ENCODE results near the gene SLC27A2. TPM values are rescaled to one million over a fixed set of nuclear protein-coding genes. Genes with fewer than 3 reads are reported as not detected.

Gene SLC27A2
- total and polyA plus RNA-seq, 10 of the 15 experiments (the other 5 are each of a cell fraction or from before 2014, with no cell fraction given), result 0.22 to 1.2 (median 0.69) TPM; not detected in 1

DNA sequence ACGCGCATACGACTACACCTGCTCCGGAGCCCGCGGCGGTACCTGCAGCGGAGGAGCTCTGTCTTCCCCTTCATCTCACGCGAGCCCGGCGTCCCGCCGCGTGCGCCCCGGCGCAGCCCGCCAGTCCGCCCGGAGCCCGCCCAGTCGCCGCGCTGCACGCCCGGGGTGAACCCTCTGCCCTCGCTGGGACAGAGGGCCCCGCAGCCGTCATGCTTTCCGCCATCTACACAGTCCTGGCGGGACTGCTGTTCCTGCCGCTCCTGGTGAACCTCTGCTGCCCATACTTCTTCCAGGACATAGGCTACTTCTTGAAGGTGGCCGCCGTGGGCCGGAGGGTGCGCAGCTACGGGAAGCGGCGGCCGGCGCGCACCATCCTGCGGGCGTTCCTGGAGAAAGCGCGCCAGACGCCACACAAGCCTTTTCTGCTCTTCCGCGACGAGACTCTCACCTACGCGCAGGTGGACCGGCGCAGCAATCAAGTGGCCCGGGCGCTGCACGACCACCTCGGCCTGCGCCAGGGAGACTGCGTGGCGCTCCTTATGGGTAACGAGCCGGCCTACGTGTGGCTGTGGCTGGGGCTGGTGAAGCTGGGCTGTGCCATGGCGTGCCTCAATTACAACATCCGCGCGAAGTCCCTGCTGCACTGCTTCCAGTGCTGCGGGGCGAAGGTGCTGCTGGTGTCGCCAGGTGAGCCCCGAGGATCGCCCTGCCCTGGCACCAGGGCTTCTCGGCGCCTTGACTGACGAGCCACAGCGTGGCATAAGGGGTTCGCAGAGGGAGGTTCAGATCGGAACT lies 420 bp downstream of the SLC27A2 start:
- peak overlapping the region; percentile 66 for H2AFZ ChIP-seq (ENCODE audit: control insufficient read depth, low read depth, low read length)
- peak overlapping the region; percentile 98 for H3K4me2 ChIP-seq (ENCODE audit: control insufficient read depth, insufficient read depth)
- intact Hi-C loops (cut with micrococcal nuclease; ENCODE audit: unreplicated experiment) (loop anchor here (10.0 kb wide), 1 partner anchor 132 kb away; no protein-coding TSS in a partner anchor), in situ Hi-C loops (cut with MboI) (no loop called here)
- H3K36me3 ChIP-seq (ENCODE audit: control insufficient read depth in 2 of 2, insufficient read depth in 2 of 2, low read length in 1 of 2), result no peaks in the 10 kb centered on the region
- SMC1A ChIA-PET (ENCODE audit: uncharacterized antibody, unreplicated experiment), result interaction anchor here (0.6 to 1.9 kb wide), 3 partner anchors 31 to 167 kb away, joined by 3 to 7 read pairs (median 4); no protein-coding TSS in a partner anchor
- no peaks in the 10 kb centered on the region for H4K20me1 ChIP-seq (ENCODE audit: control insufficient read depth, insufficient read depth)
- CTCF ChIA-PET, result interaction anchor here (0.6 to 4.3 kb wide), 6 partner anchors 10 to 377 kb away, joined by 3 to 44 read pairs (median 3); no protein-coding TSS in a partner anchor
- peak overlapping the region; percentile 55; the same call in 1 of the 2 replicates for H3K4me3 ChIP-seq
- H3K9me3 ChIP-seq (replicated peaks; ENCODE audit: control insufficient read depth, insufficient read depth, low read length), result no peaks in the 10 kb centered on the region
- peaks cover 7% of the 10 kb centered on the region; the same call in 1 of the 2 replicates for H3K4me1 ChIP-seq (ENCODE audit: control insufficient read depth, insufficient read depth, low read length)
- DNase-seq (ENCODE audit: low read depth, low spot score), result no peak
- no peak overlapping the region; the same call in 1 of the 2 replicates for H3K9ac ChIP-seq (ENCODE audit: control insufficient read depth, insufficient read depth, low read length)
- ATAC-seq, result peak; percentile 78
- H3K27ac ChIP-seq (ENCODE audit: control insufficient read depth, insufficient read depth), result no peak overlapping the region
- POLR2A ChIA-PET, result no interaction called here
- no TSS peak for BruUV-seq (replicated peaks)
- RAD21 ChIA-PET (ENCODE audit: unreplicated experiment), result interaction anchor here (1.5 to 4.2 kb wide), 2 partner anchors 59 to 133 kb away, joined by 3 to 15 read pairs; no protein-coding TSS in a partner anchor
- no peak for FAIRE-seq
- under 1% methylated on average over 73 of the region's 80 CpGs for WGBS (ENCODE audit: insufficient coverage, insufficient replicate concordance, low lambda C conversion rate, missing lambda C conversion rate)
- H3K79me2 ChIP-seq (ENCODE audit: control insufficient read depth, insufficient read depth, low read length), result no peaks in the 10 kb centered on the region
- 0 out of 4 replicates have a peak, but pooled peaks cover 0 to 4% of the 10 kb centered on the region in 2 experiments for H3K27me3 ChIP-seq (replicated peaks in 1 of 2; ENCODE audit: control insufficient read depth in 2 of 2, insufficient read depth in 2 of 2, low read length in 1 of 2)
- TF ChIP-seq SPI1 (IDR thresholded peaks at IDR 0.05; ENCODE audit: borderline replicate concordance, insufficient read depth, low read depth, low read length) (no peak), BRCA1 (IDR thresholded peaks at IDR 0.05; ENCODE audit: low read depth, low read length) (no peak), SRF (IDR thresholded peaks at IDR 0.05; ENCODE audit: low read depth in 2 of 2, low read length in 2 of 2) (0 out of 4 replicates have a peak, but pooled peaks of 1 of the 2 experiments have one; percentile 9), STAT3 (IDR thresholded peaks at IDR 0.05; ENCODE audit: low read depth, low read length) (no peak), SIX5 (IDR thresholded peaks at IDR 0.05; ENCODE audit: low read depth, low read length, severe bottlenecking) (no peak), IKZF1 (conservative IDR thresholded peaks at IDR 0.05) (peak; percentile 54; the same call in 1 of the 2 replicates)
- TF ChIP-seq, protein P1, sequence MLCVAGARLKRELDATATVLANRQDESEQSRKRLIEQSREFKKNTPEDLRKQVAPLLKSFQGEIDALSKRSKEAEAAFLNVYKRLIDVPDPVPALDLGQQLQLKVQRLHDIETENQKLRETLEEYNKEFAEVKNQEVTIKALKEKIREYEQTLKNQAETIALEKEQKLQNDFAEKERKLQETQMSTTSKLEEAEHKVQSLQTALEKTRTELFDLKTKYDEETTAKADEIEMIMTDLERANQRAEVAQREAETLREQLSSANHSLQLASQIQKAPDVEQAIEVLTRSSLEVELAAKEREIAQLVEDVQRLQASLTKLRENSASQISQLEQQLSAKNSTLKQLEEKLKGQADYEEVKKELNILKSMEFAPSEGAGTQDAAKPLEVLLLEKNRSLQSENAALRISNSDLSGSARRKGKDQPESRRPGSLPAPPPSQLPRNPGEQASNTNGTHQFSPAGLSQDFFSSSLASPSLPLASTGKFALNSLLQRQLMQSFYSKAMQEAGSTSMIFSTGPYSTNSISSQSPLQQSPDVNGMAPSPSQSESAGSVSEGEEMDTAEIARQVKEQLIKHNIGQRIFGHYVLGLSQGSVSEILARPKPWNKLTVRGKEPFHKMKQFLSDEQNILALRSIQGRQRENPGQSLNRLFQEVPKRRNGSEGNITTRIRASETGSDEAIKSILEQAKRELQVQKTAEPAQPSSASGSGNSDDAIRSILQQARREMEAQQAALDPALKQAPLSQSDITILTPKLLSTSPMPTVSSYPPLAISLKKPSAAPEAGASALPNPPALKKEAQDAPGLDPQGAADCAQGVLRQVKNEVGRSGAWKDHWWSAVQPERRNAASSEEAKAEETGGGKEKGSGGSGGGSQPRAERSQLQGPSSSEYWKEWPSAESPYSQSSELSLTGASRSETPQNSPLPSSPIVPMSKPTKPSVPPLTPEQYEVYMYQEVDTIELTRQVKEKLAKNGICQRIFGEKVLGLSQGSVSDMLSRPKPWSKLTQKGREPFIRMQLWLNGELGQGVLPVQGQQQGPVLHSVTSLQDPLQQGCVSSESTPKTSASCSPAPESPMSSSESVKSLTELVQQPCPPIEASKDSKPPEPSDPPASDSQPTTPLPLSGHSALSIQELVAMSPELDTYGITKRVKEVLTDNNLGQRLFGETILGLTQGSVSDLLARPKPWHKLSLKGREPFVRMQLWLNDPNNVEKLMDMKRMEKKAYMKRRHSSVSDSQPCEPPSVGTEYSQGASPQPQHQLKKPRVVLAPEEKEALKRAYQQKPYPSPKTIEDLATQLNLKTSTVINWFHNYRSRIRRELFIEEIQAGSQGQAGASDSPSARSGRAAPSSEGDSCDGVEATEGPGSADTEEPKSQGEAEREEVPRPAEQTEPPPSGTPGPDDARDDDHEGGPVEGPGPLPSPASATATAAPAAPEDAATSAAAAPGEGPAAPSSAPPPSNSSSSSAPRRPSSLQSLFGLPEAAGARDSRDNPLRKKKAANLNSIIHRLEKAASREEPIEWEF (IDR thresholded peaks at IDR 0.05; ENCODE audit: insufficient replicate concordance, low read depth, low read length), result no peak
- TF ChIP-seq, protein P2, sequence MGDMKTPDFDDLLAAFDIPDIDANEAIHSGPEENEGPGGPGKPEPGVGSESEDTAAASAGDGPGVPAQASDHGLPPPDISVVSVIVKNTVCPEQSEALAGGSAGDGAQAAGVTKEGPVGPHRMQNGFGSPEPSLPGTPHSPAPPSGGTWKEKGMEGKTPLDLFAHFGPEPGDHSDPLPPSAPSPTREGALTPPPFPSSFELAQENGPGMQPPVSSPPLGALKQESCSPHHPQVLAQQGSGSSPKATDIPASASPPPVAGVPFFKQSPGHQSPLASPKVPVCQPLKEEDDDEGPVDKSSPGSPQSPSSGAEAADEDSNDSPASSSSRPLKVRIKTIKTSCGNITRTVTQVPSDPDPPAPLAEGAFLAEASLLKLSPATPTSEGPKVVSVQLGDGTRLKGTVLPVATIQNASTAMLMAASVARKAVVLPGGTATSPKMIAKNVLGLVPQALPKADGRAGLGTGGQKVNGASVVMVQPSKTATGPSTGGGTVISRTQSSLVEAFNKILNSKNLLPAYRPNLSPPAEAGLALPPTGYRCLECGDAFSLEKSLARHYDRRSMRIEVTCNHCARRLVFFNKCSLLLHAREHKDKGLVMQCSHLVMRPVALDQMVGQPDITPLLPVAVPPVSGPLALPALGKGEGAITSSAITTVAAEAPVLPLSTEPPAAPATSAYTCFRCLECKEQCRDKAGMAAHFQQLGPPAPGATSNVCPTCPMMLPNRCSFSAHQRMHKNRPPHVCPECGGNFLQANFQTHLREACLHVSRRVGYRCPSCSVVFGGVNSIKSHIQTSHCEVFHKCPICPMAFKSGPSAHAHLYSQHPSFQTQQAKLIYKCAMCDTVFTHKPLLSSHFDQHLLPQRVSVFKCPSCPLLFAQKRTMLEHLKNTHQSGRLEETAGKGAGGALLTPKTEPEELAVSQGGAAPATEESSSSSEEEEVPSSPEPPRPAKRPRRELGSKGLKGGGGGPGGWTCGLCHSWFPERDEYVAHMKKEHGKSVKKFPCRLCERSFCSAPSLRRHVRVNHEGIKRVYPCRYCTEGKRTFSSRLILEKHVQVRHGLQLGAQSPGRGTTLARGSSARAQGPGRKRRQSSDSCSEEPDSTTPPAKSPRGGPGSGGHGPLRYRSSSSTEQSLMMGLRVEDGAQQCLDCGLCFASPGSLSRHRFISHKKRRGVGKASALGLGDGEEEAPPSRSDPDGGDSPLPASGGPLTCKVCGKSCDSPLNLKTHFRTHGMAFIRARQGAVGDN (IDR thresholded peaks at IDR 0.05), result 0 out of 2 replicates have a peak, but pooled peaks have one; percentile 15
- TF ChIP-seq, protein P3, sequence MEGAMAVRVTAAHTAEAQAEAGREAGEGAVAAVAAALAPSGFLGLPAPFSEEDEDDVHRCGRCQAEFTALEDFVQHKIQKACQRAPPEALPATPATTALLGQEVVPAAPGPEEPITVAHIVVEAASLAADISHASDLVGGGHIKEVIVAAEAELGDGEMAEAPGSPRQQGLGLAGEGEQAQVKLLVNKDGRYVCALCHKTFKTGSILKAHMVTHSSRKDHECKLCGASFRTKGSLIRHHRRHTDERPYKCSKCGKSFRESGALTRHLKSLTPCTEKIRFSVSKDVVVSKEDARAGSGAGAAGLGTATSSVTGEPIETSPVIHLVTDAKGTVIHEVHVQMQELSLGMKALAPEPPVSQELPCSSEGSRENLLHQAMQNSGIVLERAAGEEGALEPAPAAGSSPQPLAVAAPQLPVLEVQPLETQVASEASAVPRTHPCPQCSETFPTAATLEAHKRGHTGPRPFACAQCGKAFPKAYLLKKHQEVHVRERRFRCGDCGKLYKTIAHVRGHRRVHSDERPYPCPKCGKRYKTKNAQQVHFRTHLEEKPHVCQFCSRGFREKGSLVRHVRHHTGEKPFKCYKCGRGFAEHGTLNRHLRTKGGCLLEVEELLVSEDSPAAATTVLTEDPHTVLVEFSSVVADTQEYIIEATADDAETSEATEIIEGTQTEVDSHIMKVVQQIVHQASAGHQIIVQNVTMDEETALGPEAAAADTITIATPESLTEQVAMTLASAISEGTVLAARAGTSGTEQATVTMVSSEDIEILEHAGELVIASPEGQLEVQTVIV (IDR thresholded peaks at IDR 0.05; ENCODE audit: borderline replicate concordance, partially characterized antibody), result no peak

Data from GM12878 (cell line).